Spleen (tissue), 11 donors: ENCODE measurements around the gene CCNJ. TPM values are rescaled to one million over a fixed set of nuclear protein-coding genes. Genes with fewer than 3 reads are reported as not detected.

Experiments used
- DNase-seq: peaks from one replicate; pipeline ENCODE4 v3.0.0-alpha.2; 2020
- H3K27ac ChIP-seq, 8 donors: fragments of 200-600 bp; sonication (generic) in 7 of 8; 1 replicate in 4 of 8; 2 replicates in 4 of 8; pipeline versions ENCODE4 v1.5.0 to v1.8.0; 2016 to 2021; ENCODE audit warnings: inconsistent platforms in 4 of 8, mild to moderate bottlenecking in 4 of 8, moderate library complexity in 1 of 8
- H3K27me3 ChIP-seq, 7 donors: fragments of 200-600 bp; sonication (generic) in 6 of 7; replicated peaks in 1 of 7; 1 replicate in 4 of 7; 2 replicates in 3 of 7; pipeline versions ENCODE4 v1.5.0 to v1.8.0; 2016 to 2021; ENCODE audit warnings: inconsistent platforms in 3 of 7, mild to moderate bottlenecking in 1 of 7
- H3K36me3 ChIP-seq, 6 donors: fragments of 200-600 bp; sonication (generic) in 5 of 6; 1 replicate in 4 of 6; 2 replicates in 2 of 6; pipeline versions ENCODE4 v1.5.0 to v1.8.0; 2016 to 2021; ENCODE audit warnings: inconsistent platforms in 2 of 6
- H3K4me1 ChIP-seq, 6 donors: fragments of 200-600 bp; sonication (generic) in 5 of 6; 1 replicate in 3 of 6; 2 replicates in 3 of 6; pipeline versions ENCODE4 v1.5.0 to v1.8.0; 2016 to 2021; ENCODE audit warnings: inconsistent platforms in 3 of 6
- H3K4me3 ChIP-seq, 8 donors: fragments of 200-600 bp; sonication (generic) in 7 of 8; 1 replicate in 4 of 8; 2 replicates in 4 of 8; pipeline versions ENCODE4 v1.5.0 to v1.8.0; 2016 to 2021; ENCODE audit warnings: inconsistent platforms in 4 of 8, mild to moderate bottlenecking in 4 of 8, moderate library complexity in 2 of 8
- H3K9me3 ChIP-seq, 8 donors: fragments of 200-600 bp; sonication (generic) in 7 of 8; 1 replicate in 4 of 8; 2 replicates in 4 of 8; pipeline versions ENCODE4 v1.5.0 to v1.8.0; 2016 to 2021; ENCODE audit warnings: inconsistent platforms in 4 of 8
- CTCF ChIP-seq, 11 experiments: fragments of 200-600 bp in 7 of 11; fragments of 450-650 bp in 4 of 11; sonication (generic) in 4 of 11; IDR thresholded peaks in 8 of 11; conservative IDR thresholded peaks in 3 of 11; 1 replicate in 7 of 11; 2 replicates in 4 of 11; pipeline versions ENCODE4 v1.4.0 to v1.8.0; 2016 to 2021; ENCODE audit warnings: antibody characterized with exemption in 11 of 11, inconsistent platforms in 4 of 11, mild to moderate bottlenecking in 1 of 11
- POLR2A ChIP-seq, 3 donors: fragments of 450-650 bp; IDR thresholded peaks; one replicate each; pipeline ENCODE4 v1.5.1; 2017; ENCODE audit warnings: antibody characterized with exemption in 3 of 3, mild to moderate bottlenecking in 1 of 3
- POLR2AphosphoS5 ChIP-seq, 3 donors: sonication (generic); formaldehyde crosslinking; IDR thresholded peaks; one replicate each; pipeline ENCODE4 v1.5.1; 2017; ENCODE audit warnings: antibody characterized with exemption in 3 of 3
- WGBS, 5 donors: extraction: QIAGEN DNeasy Blood & Tissue Kit in 3 of 5; methylation state at CpG; one replicate each; pipeline versions ENCODE4 v1.1.5 to v1.1.7; 2013 to 2018; 5-methylcytosine and 5-hydroxymethylcytosine counted together
- intact Hi-C: fragments of 100-400 bp; cut with DNase I; formaldehyde crosslinking; loops from one replicate; pipeline ENCODE4 v1.15.0; 2023; ENCODE audit warnings: low total_unique reads
- polyA plus RNA-seq, 3 donors: library from polyadenylated mRNA; stranded (reverse); fragments of 200-250 nt; gene quantifications; one replicate each; pipeline ENCODE4 v1.2.1, GENCODE V29; 2013
- total RNA-seq, 7 donors: library from RNA; depleted of rRNA in 3 of 7; stranded (reverse); fragments of >200 nt in 3 of 7; fragmentation: NEBNext Ultra II Directional in 4 of 7; extraction: Animal tissue kit (Norgen Biotek cat#: 25700) in 4 of 7; gene quantifications; one replicate each; pipeline versions ENCODE4 v1.1.0 to v1.2.1, GENCODE V29; 2016 to 2021
- donor health status: healthy with polysubstance abuse.
- donor health status: DM: no; HTN: no; CAD: no; lungs with moderate emphysema.
- donor health status: DM: no; HTN: no; CAD: no.
- donor health status: Bipolar disorder and iron deficiency.
- donor health status: healthy.
- donor health status: DM: no; HTN: no; CAD: no.
- donor health status: DM: yes; HTN: yes; CAD: no.

The CCNJ gene
- total and polyA plus RNA-seq, 10 donors = 2.2 to 11.8 (median 9.8) TPM

- H3K4me1 ChIP-seq = peaks cover 0 to 11% (median 5%) of the 10 kb centered on the region in 6 donors
- TF ChIP-seq POLR2A (IDR thresholded peaks at IDR 0.05) (no peak), CTCF (IDR thresholded peaks at IDR 0.05 in 8 of 11, conservative IDR thresholded peaks at IDR 0.05 in 3 of 11) (no peak), POLR2AphosphoS5 (IDR thresholded peaks at IDR 0.05) (no peak)
- no peak overlapping the region for H3K27ac ChIP-seq
- no peak overlapping the region for H3K4me3 ChIP-seq
- intact Hi-C loops = no loop called here
- peaks cover 4 to 77% (median 40%) of the 10 kb centered on the region in 6 donors for H3K36me3 ChIP-seq
- no peaks in the 10 kb centered on the region for H3K27me3 ChIP-seq
- no peaks in the 10 kb centered on the region for H3K9me3 ChIP-seq
- 93 to 98% (median 95%) methylated on average over 7 of the region's 7 CpGs for WGBS, 5 donors
- DNase-seq = no peak
Observed at GRCh38 chr10:96056787-96057186, 13.4 kb downstream of the CCNJ start.

GRCh38 chr10:96061232-96061631 lies 17.8 kb downstream of the CCNJ start:
- Histone ChIP-seq H3K4me1 (no peaks in the 10 kb centered on the region), H3K9me3 (no peaks in the 10 kb centered on the region), H3K36me3 (peaks cover 4 to 75% (median 41%) of the 10 kb centered on the region in 6 donors), H3K27me3 (no peaks in the 10 kb centered on the region), H3K4me3 (no peak overlapping the region), H3K27ac (no peak overlapping the region)
- 95 to 100% (median 97%) methylated on average over 3 of the region's 3 CpGs for WGBS, 5 donors
- intact Hi-C loops = no loop called here
- TF ChIP-seq POLR2A (IDR thresholded peaks at IDR 0.05) (no peak), CTCF (IDR thresholded peaks at IDR 0.05 in 8 of 11, conservative IDR thresholded peaks at IDR 0.05 in 3 of 11) (no peak), POLR2AphosphoS5 (IDR thresholded peaks at IDR 0.05) (no peak)
- DNase-seq = no peak

DNA sequence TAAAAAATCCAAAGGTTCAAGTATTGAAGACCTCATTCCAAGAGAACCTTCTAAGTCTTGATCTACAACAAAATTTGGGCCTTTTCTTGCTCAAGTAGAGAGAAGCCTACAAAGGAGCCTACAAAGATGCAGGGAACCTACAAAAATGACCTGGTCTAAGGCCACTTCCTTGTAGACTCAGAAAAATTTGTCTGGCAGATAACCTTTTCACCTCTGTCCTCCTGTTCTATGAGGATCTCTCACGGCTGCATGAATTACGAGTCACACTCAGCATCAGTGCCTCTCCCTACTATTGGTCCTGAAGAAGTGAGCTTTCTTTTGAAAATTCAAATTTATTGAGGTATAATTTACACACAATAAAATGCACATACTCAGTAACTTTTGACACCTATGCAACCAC lies 29.3 kb downstream of the CCNJ start:
- Histone ChIP-seq H3K27me3 (no peaks in the 10 kb centered on the region), H3K9me3 (no peaks in the 10 kb centered on the region), H3K4me1 (no peaks in the 10 kb centered on the region), H3K4me3 (no peak overlapping the region), H3K27ac (no peak overlapping the region), H3K36me3 (no peaks in the 10 kb centered on the region)
- intact Hi-C loops = no loop called here
- 64 to 92% (median 81%) methylated on average over 2 of the region's 2 CpGs for WGBS, 5 donors
- DNase-seq = no peak
- TF ChIP-seq CTCF (IDR thresholded peaks at IDR 0.05 in 8 of 11, conservative IDR thresholded peaks at IDR 0.05 in 3 of 11) = no peak
- peak in 1 of 3 donors; percentile 34 for TF ChIP-seq POLR2AphosphoS5 (IDR thresholded peaks at IDR 0.05)
- no peak for TF ChIP-seq POLR2A (IDR thresholded peaks at IDR 0.05)

DNA sequence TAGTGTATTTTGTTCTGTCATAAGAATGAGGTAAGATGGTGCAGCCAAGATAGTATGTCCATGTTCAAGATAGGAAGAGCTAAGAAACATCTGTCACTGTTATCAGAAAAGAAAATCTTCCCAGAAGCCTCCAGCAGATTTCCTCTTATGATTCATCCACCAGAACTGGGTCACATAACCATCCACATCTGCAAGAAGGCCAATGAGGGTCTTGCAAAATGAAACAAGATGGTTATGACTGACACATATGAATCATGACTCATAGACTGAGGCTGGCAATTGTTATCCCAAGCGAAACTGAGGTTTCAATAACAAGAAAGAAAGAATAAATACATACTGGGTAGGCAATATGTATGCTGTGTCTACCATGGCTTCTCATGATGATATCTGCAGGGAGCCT lies 30.3 kb downstream of the CCNJ start:
- no peak for DNase-seq
- H3K4me1 ChIP-seq = no peaks in the 10 kb centered on the region

More for the DNA sequence above, 30.3 kb downstream of the CCNJ start:
- H3K27ac ChIP-seq = no peak overlapping the region
- WGBS, 5 donors = 58 to 91% (median 71%) methylated on average over 1 of the region's 1 CpG
- intact Hi-C loops = no loop called here
- no peaks in the 10 kb centered on the region for H3K27me3 ChIP-seq
- no peaks in the 10 kb centered on the region for H3K9me3 ChIP-seq
- TF ChIP-seq CTCF (IDR thresholded peaks at IDR 0.05 in 8 of 11, conservative IDR thresholded peaks at IDR 0.05 in 3 of 11) (no peak), POLR2AphosphoS5 (IDR thresholded peaks at IDR 0.05) (no peak), POLR2A (IDR thresholded peaks at IDR 0.05) (no peak)
- H3K4me3 ChIP-seq = no peak overlapping the region
- H3K36me3 ChIP-seq = no peaks in the 10 kb centered on the region
